ENCODE data around the gene AGBL1.

GRCh38 chr15:86488046-86488445 lies 408.4 kb downstream of the AGBL1 start:
- no peak for TF ChIP-seq CTCF (IDR thresholded peaks at IDR 0.05)
- no peak for TF ChIP-seq POLR2A (IDR thresholded peaks at IDR 0.05)

Measured in heart left ventricle (tissue), 13 donors.